ENCODE measurements around the gene LRRC74A. TPM values are rescaled to one million over a fixed set of nuclear protein-coding genes. Genes with fewer than 3 reads are reported as not detected.

LRRC74A gene
- total and polyA plus RNA-seq, 2 experiments from 2014 or later: not detected

GRCh38 chr14:76901171-76902055 lies 75.2 kb downstream of the LRRC74A start:
- Histone ChIP-seq H3K4me1 (ENCODE audit: insufficient read depth) (peaks cover 22% of the 10 kb centered on the region), H3K9me3 (ENCODE audit: low read depth) (no peaks in the 10 kb centered on the region), H4K20me1 (ENCODE audit: insufficient read depth, poor library complexity, severe bottlenecking) (no peaks in the 10 kb centered on the region), H2AFZ (no peak overlapping the region), H3K27me3 (no peaks in the 10 kb centered on the region), H3K4me3 (no peak overlapping the region), H3K4me2 (no peak overlapping the region), H3K36me3 (replicated peaks; ENCODE audit: insufficient read depth, low read depth) (no peaks in the 10 kb centered on the region), H3K9me2 (replicated peaks; ENCODE audit: insufficient read depth) (no peaks in the 10 kb centered on the region), H3K79me2 (no peaks in the 10 kb centered on the region), H3K27ac (peak overlapping the region; percentile 90)
- 73% methylated on average over 6 of the region's 6 CpGs for WGBS (ENCODE audit: low lambda C conversion rate, missing lambda C conversion rate)
- TF ChIP-seq EZH2 (IDR thresholded peaks at IDR 0.05; ENCODE audit: borderline replicate concordance) (no peak), EZH2phosphoT487 (IDR thresholded peaks at IDR 0.05; ENCODE audit: low read depth, severe bottlenecking, unreplicated experiment) (no peak), CTCF (IDR thresholded peaks at IDR 0.05; ENCODE audit: poor library complexity) (no peak)
- peak; percentile 47 for DNase-seq (ENCODE audit: low spot score)

- Histone ChIP-seq H2AFZ (no peak overlapping the region), H3K9me3 (ENCODE audit: low read depth) (no peaks in the 10 kb centered on the region), H3K27ac (peak overlapping the region; percentile 89), H3K4me1 (ENCODE audit: insufficient read depth) (peaks cover 22% of the 10 kb centered on the region), H3K9me2 (replicated peaks; ENCODE audit: insufficient read depth) (no peaks in the 10 kb centered on the region), H3K79me2 (no peaks in the 10 kb centered on the region), H3K27me3 (no peaks in the 10 kb centered on the region), H3K36me3 (replicated peaks; ENCODE audit: insufficient read depth, low read depth) (no peaks in the 10 kb centered on the region), H3K4me3 (no peak overlapping the region), H4K20me1 (ENCODE audit: insufficient read depth, poor library complexity, severe bottlenecking) (no peaks in the 10 kb centered on the region), H3K4me2 (no peak overlapping the region)
- DNase-seq (ENCODE audit: low spot score): no peak
- WGBS (ENCODE audit: low lambda C conversion rate, missing lambda C conversion rate): 79% methylated on average over 5 of the region's 5 CpGs
- TF ChIP-seq EZH2 (IDR thresholded peaks at IDR 0.05; ENCODE audit: borderline replicate concordance): no peak
- TF ChIP-seq EZH2phosphoT487 (IDR thresholded peaks at IDR 0.05; ENCODE audit: low read depth, severe bottlenecking, unreplicated experiment): no peak
- no peak for TF ChIP-seq CTCF (IDR thresholded peaks at IDR 0.05; ENCODE audit: poor library complexity)
These were observed 76.4 kb downstream of the LRRC74A start for GRCh38 chr14:76902591-76902990.

GRCh38 chr14:76904100-76904739 lies 78.0 kb downstream of the LRRC74A start:
- Histone ChIP-seq H3K79me2 (no peaks in the 10 kb centered on the region), H3K9me3 (ENCODE audit: low read depth) (no peaks in the 10 kb centered on the region), H3K36me3 (replicated peaks; ENCODE audit: insufficient read depth, low read depth) (no peaks in the 10 kb centered on the region), H3K4me2 (peak overlapping the region; percentile 23), H2AFZ (no peak overlapping the region), H3K4me3 (no peak overlapping the region), H3K27me3 (no peaks in the 10 kb centered on the region), H3K9me2 (replicated peaks; ENCODE audit: insufficient read depth) (no peaks in the 10 kb centered on the region), H3K27ac (peak overlapping the region; percentile 89), H3K4me1 (ENCODE audit: insufficient read depth) (peaks cover 22% of the 10 kb centered on the region), H4K20me1 (ENCODE audit: insufficient read depth, poor library complexity, severe bottlenecking) (no peaks in the 10 kb centered on the region)
- 87% methylated on average over 19 of the region's 19 CpGs for WGBS (ENCODE audit: low lambda C conversion rate, missing lambda C conversion rate)
- DNase-seq (ENCODE audit: low spot score): peak; percentile 63
- TF ChIP-seq EZH2 (IDR thresholded peaks at IDR 0.05; ENCODE audit: borderline replicate concordance) (no peak), EZH2phosphoT487 (IDR thresholded peaks at IDR 0.05; ENCODE audit: low read depth, severe bottlenecking, unreplicated experiment) (no peak), CTCF (IDR thresholded peaks at IDR 0.05; ENCODE audit: poor library complexity) (no peak)
